ENCODE measurements around the gene ITCH.

DNA sequence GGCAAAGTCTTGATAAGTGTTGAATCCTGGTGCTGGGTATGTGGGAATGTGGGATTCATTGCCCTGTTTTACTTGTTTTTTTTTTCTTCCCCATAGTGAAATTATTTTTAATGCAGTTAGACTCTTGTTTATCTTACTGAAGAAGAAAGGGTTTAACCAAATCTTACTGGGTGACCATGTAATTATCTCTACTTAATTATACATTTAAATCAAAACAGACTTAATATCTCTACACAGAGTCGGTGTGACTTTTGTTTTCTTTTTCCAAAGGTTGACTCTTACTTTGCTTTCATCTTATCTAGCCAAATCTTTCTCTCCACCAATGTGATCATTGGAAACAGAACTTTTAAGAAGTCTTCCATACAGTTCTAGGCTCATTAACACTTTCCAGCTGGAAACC, 85.4 kb downstream of the ITCH start:
- TF ChIP-seq POLR2A (IDR thresholded peaks at IDR 0.05; ENCODE audit: low read depth, low read length) (no peak), POLR2AphosphoS5 (IDR thresholded peaks at IDR 0.05; ENCODE audit: low read depth, low read length) (no peak), TAF1 (IDR thresholded peaks at IDR 0.05; ENCODE audit: borderline replicate concordance, low read depth, low read length) (no peak)
